Neural progenitor cell (in vitro differentiated cells): ENCODE results near the gene CNOT8.

ENCODE experiments used
- CTCF ChIP-seq: fragments of 200-600 bp; sonication (generic); IDR thresholded peaks from 2 replicates; pipeline ENCODE4 v1.5.1; 2017; ENCODE audit warnings: antibody characterized with exemption, mild to moderate bottlenecking
- EZH2phosphoT487 ChIP-seq: fragments of 200-600 bp; sonication (generic); IDR thresholded peaks from 2 replicates; pipeline ENCODE4 v1.6.1; 2017; ENCODE audit warnings: antibody characterized with exemption

- TF ChIP-seq EZH2phosphoT487, result no peak
- TF ChIP-seq CTCF, result no peak
Measured at GRCh38 chr5:154923441-154924430, 65.3 kb downstream of the CNOT8 start.
